HG03060 (cell line): ENCODE measurements around the gene DNAH7.

Source experiments
- ATAC-seq: cut with Tn5 transposase; IDR thresholded peaks from one replicate; pipeline ENCODE4 v1.9.1; 2021; ENCODE audit warnings: low read depth, moderate number of reproducible peaks; ENCODE audit not compliant: unreplicated experiment

The DNAH7 gene

DNA sequence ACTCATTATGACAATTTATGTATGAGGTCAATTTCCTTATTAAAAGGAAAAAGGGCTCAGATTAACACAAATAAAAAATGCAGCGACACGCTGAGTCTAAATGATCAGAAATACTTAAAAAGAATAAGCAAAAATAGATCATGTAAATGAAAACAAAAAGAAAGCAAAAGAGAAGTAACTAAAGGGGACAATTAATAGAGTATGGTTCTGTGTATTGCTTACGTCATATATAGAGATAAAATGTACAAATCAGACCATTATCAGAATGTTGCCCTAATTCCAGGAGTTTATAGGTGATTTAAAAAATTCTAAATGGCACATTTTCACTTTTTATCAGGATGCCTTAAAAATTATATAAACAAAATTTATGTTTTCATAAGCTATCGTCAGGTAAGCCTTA is 189.5 kb downstream of the DNAH7 start:
- ATAC-seq = no peak

DNA sequence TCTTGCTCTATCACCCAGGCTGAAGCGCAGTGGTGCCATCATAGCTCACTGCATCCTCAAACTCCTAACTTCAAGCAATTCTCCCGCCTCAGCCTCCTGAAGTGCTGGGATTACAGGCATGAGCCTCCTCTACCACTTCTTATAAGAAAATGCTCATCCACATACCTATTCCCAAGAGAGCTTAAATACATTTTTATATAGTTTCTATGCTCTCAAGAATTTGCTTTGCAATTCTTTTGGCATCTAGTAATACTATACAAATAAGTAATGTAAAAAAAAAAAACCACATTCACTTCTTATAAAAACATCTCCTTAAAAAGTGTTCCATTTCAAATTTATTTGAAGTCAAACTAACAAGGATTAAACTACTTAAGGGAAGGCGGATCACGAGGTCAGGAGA is 197.3 kb downstream of the DNAH7 start:
- no peak for ATAC-seq

DNA sequence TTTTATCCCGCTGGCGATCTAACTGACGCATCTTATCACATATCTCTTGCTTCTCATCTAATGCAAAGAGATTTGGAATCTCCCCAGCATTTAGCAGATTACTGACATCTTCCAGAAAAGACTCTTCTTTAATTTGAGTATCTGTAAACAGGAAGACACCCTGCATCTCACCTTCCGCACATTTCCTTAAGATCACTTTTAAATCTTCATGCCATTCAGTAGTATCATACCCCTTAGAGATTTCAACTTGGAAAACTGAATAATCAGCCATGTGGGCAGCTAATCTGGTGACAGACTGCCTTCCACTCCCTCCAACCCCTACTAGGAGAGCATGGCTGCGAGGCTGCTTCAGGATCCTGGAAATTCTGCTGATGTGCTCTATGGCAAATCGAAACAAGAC is 204.3 kb downstream of the DNAH7 start:
- no peak for ATAC-seq

DNA sequence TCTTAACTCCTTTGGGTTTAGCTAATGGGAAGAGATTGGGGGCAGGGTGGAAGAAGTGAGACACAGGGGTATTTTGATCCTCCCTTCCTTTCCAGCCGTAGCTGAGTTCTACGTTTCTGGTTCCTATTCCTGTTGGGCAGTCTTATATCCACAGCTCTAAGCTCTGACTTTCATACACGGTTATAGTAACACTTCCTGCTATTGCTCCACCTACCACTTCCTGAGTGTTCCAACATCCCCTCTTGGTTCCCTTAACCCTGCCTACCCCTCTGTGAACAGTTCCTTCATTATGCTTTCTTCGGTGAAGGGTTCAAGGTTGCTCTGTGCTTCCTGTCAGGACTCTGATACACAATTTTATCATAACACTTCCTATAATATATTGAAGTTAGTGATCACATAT is 205.1 kb downstream of the DNAH7 start:
- ATAC-seq = no peak

DNA sequence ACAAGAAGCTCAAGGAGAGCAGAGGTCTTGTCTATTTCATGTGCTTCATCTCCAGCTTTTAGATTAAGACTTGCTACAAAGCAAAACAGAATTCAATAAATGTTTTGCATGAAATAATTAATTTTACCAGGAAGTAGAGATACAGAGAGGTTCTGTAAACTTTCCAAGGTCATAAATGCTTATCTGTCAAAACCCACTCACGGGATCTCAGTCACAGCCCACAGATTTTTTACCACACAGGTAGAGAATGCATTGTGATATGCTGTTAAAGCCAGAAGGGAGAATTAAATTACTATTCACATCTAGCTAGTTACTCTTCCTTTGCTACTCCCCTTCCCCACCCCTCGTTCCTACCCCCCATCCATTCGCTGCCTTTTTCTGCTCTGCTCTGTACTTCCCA is 205.5 kb downstream of the DNAH7 start:
- ATAC-seq = no peak

DNA sequence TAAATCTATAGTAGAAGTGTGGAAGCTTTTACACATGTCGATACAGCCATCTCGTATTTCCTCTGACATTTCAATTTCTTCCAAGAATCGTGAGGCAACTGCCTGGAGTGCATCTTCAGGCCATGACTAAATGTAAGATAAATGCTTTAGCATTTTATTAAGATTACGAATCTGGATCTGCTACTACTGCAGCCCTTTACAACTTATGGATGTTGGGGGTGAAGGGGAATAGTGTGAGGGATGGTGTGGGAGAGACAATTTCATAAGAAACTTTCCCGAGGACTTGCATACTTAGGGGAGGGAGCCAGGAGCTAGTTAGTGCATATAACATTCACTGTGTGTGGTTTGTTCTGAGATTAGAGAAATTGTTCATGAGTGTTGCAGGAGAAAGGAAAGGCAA is 206.8 kb downstream of the DNAH7 start:
- no peak for ATAC-seq

DNA sequence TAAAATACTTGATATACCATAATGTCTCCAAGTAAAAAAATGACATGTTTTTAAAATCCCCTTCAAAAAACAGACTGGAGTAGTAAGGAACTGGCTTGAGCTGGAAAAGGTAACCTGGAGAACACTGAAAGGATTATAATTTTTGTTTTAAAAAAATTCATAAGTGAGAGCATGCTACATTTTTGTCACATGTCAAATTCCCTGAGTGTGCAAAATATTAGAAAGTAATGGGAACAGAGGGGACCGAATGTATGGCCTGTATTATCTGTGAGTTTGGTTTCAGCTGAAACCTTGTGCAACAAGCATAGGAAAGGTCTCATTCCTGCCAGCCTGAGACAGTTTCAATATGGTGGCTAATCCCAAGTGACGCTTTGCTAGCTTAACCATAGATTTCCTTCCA is 209.1 kb downstream of the DNAH7 start:
- no peak for ATAC-seq

DNA sequence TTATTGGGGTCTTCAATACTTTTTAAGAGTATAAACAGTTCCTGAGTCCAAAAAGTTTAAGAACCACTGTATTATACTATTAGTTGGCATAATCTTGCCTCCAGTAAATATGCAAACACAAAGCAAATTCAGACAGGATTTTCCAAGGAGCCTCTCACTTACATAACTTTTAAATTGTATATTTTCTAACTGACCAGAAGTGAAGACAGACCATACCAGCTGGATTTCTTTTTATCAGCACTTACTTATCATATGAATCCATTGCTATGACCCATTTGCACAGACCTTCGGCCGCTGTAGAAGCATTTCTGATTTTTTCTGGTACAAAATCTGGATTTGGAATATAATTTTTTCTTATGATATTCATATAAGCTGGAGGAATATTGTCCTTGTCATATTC is 211.5 kb downstream of the DNAH7 start:
- ATAC-seq = no peak

DNA sequence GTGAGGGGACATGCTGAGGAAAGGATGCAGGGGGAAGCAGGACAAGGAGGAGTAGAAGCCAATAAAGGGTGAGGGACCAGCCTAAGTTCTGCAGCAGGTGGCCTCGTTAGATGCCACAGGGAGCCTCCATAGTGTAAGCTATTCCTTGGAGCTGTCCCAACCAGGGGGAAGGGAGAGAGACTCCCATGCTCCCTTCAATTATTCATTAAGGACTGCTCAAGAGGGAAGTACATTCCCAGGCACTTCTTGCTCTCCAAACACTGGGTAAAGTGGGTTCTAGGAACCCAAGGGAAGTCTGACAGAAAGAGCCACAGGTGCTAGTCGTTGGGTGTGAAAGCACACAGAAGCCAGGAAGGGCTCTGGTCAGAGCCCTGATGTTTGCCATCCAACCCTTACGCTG is 217.9 kb downstream of the DNAH7 start:
- ATAC-seq = no peak

DNA sequence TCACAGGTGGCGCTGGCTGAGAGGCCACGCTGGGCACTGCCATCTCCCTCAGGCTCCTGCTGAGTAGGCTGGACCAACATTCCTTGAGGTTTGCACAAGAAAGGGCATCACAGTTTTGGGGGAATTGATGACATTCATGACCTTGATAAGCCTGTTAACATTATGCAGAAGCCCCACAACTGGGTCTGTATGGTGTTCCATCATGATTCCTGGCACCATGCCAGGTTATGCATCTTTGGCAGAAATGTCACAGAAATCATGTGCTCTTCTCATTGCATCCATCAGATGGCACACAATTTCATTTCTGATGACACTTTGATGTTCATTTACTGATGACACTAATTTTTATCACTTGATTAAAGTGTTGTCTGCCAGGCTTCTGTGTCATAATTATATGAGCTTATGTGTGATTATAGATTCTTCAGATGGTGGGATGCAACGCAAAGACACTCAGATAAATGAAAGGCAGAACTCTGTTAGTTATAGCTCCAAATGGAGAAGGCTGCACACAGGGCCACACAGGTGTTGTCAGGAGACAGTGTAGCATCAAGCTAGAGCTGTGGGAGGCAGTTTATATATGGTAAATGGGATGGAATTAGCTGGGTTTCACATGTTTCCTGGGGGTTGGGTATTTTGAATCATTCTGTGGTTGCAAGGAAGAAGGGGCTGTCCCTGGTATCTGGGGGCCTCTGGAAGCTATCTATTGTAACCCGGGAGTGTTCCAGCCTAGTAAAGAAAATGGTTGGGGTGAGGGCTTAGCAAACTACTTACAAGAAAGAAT is 220.3 kb downstream of the DNAH7 start:
- ATAC-seq = no peak

DNA sequence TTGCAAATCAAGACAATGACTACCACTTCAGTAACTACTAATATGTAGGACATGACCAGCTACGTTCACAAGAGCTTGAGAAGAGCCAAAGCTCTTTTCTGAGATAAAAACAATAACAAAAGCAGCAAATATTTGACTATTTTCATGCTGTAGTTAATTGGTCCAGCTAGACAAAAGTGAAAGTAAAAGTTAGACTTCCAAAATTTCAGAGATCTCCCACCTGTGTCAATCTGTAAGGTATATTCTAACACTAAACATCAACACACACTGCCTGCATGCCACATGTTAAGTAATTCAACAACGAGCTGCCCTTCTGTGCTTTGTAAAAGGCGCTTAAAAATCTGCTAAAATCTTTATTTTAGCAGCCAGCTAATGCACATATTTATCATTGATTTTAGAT is 225.7 kb downstream of the DNAH7 start:
- ATAC-seq = no peak

DNA sequence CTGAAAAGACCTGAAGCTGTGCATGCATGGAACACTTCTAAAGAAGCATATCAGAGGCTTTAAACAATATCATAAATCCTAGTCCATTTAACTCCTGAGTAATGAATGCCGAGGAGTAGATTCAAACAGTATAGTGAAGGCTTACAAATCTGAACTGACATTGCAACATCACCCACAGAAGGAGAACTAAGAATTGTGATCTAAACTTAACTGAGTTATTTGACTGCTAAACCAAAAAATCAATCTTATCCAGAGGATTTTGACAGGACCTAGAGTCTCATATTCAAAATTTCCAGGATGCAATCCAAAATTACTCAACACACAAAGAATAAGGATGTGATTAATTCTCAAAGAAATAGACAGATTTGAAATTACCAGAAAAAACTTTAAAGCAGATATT is 230.6 kb downstream of the DNAH7 start:
- no peak for ATAC-seq

DNA sequence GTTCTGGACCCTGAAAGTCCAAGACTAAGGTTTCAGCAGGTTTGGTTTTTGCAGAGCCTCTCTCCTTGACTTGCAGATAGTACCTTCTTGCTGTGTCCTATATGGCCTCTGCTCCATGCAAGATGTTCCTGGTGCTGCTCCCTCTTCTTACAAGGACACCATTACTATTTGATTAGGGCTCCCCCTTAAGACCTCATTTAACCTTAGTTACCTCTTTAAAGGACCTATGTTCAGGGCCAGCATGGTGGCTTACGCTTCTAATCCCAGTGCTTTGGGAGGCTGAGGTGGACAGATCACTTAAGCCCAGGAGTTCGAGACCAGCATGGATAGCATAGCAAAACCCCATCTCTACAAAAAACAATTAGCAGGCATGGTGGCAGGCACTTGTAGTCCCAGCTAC is 232.6 kb downstream of the DNAH7 start:
- no peak for ATAC-seq

DNA sequence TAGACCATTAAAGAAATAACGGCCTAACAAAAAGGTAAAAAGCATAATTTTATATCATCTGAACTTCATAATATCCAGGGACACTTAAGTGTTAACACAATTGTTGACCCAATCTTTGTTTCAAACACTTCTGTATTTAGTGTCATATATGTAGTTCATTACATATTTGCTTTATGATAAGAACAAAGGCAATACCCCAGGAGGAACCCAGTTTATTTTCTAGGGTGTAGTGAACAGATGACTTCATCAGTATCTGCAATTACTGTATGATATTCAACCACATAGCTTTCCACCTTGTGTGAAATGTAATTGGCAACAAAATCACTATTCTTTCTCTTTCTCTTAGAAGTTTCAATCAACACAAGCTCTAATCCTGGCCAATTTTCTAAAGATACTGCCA is 233.8 kb downstream of the DNAH7 start:
- no peak for ATAC-seq

DNA sequence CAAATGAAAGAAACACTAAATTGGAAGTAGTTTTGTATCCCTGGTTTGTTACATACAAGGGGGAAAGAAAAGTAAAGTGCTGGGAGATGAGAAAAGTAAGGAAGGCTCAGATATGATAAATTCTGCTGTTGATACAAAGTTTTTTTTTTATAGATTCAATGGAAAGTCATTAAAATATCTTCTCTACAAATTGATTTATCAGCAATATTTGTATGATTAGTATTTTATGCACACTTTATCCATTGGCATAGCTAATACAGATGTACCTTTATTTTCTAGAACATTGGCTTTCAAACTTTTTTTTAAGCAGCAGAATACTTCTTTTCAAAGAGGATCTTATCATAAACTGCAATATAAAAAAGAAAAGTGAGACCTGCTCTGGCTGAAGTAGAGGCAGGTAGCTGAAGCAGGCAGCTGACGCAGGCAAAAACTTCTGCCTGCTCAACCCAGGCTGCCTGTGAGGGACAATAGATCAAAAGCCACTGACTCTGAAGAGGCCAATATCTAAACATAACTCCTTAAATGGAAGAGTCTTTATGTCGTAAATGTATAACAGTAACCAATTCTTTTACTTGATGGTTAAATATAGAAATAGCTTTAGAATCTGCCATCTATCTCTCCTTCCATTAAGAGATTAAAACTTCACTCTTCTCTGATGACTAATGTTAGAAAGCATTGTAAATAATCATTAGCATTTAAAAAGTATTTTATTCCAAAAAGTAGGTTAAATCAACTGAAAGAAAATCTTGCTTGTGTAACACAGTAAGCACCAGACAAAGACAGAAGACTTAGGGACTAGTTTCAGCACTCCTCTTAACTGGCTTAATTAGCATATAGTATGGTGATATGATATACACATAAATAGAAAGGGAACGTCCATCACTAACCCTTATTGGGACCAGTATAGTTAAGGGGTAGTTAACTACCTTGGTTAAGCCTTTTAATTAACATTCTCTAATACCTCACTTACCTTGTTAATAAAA is 237.4 kb downstream of the DNAH7 start:
- ATAC-seq = no peak

DNA sequence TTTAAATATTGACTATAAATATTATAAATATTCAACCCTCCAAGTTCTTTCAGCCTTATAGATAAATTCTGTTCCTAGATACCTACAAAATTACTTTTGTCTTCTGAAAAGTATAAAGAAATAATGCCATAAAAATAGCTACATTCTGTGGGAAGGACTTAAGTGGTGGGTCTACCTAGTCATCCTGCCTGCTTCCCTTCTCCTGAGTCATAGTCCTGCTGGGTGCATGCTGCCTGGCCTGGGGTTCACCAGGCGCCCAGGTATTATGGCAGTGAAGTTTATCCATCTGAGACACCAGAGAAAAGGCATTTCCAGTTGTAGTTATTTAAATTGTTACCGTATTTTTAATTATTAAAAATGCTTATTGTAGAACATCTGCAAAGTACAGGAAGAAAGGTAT is 244.2 kb downstream of the DNAH7 start:
- ATAC-seq = no peak

DNA sequence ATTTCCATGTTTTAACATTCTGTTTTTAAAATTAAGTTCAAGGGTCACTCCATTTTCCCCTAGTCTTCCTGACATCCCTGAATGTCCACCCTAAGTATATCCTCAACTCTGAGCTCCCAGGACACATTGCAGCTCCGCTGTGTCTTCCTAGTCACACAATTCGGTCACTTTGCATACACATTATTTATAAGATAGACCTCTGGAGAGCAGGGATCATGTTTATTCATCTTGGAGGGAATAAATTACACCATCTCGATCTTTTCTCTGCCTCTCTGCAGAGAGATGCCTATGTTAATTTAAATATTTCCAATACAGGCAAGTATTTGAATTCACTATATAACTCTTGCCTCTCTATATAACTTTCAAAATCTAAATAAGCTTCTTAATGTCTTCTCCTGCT is 245.4 kb downstream of the DNAH7 start:
- ATAC-seq = no peak

DNA sequence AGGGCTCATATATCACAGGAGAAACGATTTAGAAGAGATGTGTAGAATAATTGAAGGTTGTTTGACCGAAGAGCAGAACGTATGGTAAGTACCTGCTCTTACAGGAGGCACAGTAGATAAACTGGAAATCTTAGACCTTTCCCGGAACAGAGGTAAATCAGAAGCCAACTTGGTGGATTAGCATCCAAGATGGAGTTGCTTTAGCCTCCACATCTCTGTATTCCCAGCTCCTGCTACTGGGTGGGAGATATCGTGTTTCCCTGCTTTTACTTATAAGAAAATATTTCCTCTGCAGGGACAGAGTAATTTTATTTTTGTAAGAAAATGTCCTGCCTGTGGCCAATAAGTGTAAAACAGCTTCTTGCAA is 247.1 kb downstream of the DNAH7 start:
- no peak for ATAC-seq

DNA sequence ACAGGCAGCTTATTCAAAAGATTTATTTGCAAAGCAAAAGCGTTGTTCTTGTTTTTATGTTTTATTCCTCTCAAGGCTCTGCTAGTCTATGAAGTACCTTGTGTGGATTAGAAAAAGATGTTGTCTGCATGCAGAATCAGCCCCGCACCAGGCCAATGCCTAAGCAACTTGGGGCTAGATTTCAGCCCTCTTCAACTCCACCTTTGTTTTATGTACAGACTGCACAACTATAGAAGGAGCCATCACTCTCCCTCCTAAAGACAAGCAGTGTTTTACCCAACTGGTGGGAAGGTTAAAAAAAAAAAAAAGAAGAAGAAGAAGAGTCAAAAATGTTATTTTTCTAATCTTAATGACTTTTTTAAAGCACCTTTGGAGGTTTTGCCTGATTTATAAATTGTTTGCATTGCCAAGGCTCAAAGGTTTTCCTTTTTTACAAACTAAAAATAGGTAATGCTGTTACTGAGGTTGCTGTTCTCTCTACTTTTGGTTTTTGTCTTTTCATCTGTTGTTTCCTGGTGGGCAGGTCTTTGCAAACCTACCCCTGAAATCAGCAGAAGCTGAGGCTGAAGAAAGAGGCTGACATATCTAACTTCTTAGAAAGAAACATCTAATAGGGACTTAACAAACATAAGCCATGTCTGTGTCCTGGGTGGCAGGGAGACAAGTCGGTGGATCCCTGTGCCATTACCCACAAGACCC is 247.6 kb downstream of the DNAH7 start:
- ATAC-seq = no peak

DNA sequence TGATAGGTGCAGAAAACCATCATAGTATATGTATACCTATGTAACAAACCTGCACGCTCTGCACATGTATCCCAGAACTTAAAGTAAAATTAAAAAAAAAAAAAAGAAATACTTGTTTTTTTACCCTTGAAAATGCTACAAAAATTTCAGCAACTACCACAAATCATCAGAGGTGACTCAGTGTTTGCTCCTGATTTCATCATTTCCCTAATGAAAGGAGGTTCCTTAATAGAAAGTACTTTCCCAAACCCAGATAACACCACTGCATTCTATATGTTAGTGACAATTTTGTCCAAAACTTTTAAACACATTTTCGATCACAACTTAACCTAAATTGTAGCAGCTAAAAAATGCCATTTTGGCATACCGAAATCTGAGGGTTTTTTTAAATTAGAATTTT is 248.3 kb downstream of the DNAH7 start:
- no peak for ATAC-seq

DNA sequence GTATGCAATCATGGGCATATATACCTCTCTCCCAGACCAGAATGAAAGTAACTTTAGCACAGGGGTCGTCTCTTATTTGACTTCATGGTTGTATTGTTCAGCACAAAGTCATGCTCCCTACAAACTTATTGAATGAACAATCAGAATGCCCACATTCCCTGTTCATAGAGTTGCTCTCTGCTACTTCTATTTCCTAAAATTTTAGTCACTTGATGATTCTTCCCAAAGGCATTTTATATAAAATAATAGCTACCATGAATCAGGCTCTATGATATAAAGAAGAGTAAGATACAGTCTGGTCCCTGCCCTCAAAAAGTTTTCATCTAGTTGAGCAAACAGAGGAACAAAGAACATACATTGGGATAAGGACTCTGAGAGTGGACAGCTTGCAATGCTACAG is 249.4 kb downstream of the DNAH7 start:
- no peak for ATAC-seq
